COLO668 (cell line): ENCODE data around the gene ARHGEF25.

ENCODE experiments used
- DNase-seq: peaks from one replicate; lab custom pipeline; 2025; ENCODE audit not compliant: unreplicated experiment; lab: John Stamatoyannopoulos, UW

Gene ARHGEF25

DNA sequence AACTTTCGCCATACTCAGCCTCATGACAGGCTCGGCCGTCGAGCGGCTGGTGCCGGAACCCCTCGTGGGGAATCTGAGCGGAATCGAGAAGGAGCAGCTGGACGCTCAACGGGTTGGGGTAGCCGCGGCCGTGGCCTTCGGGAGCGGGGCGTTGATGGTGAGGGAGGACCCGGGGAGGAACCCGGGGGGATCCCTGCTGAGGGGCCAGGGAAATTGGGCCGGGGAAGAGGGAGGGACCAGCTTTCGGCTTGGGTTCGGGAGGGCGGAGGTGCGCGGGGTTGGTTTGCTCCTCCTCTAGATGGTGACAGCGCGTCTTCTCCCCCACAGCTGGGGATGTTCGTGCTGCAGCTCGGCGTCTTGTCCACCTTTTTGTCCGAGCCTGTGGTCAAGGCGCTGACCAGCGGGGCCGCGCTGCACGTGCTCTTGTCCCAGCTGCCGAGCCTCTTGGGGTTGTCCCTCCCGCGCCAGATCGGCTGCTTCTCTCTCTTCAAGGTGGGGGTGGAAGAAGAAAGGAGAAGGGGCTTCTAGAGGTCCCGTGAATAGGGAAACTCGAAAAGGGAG is 9.8 kb downstream of the ARHGEF25 start:
- no peak for DNase-seq

DNA sequence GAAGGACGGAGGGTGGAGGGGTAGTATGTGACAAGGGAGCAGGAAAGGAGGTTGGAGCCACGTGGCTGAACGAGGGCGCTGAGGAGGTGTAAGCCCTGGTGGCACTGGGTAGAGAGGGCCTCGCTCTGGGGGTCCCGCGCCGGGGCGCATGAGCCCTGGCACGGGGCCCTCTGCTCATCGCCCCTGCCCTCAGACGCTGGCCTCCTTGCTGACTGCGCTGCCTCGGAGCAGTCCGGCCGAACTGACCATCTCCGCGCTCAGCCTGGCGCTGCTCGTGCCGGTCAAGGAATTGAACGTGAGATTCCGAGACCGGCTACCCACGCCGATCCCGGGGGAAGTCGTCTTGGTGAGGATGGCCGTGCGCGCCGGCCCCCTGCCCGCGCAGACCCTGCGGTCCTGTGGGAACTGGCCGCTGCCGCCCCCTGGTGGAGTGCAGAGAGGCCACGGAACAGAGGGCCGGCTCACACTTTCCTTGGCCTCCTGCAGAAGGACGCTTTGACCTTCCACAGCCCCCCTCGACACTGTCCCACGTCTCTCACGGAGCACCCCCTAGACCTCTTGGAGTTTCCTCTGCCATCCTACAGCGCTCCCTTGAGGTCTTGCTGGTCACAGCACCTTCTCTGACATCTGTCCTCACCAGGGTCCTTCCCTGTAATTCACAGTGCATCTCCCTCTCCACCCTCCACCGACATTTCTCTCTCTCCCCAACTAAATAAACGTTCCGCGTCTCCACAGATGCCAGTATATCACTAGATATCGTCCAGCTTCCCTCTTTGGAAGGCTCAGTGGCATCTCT is 10.5 kb downstream of the ARHGEF25 start:
- peak; percentile 40 for DNase-seq

DNA sequence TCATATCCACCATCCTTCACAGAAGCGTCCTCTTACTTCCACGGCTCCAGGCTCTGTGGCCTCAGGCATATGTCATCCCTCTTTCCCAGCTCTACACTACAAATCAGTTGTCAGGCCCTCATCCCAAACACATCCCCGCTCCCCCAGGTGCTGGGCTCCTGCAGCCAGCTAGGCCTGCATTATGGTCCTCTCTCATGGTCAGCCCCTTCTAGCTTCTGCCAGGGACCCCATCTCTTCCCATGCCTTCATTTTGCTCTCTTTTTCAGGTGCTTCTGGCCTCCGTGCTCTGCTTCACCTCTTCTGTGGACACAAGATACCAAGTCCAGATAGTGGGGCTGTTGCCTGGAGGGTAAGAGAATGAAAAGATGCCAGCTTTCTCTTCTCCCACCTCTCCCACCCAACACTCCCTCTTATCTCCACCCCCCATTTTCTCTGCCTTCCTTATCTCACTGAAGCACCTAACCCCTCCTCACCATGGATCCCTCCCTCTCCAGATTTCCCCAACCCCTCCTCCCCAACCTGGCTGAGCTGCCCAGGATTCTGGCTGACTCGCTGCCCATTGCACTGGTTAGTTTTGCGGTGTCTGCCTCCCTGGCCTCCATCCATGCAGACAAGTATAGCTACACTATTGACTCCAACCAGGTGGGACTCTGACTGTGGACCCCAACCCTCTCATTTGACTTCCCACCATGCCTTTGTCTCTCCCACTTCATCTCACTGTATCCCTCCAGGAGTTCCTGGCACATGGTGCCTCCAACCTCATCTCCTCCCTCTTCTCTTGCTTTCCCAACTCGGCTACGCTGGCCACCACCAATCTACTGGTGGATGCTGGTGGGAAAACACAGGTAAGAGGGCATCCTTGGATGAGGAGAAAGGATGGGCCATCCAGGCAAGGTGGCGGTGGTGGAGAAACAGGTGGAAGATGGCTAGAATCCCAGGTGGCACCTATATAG is 11.3 kb downstream of the ARHGEF25 start:
- DNase-seq = no peak

DNA sequence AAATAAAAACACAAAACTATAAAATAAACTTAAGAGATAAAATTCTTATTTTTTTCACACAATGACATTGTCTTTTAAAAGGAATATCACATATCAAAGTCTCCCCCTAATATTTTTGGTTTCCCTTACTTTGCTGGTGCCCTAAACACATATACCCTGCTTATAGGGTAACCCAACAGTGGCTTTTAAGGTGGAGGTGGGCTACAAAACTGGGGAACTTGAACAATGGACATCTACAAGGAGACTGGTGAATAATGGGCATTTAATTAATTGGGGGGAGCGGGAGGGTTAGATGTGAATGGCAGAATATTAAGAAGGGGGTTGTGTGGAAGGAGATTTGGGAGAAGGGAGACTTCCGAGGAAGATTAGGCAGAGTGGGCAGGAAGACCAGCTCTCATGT is 12.2 kb downstream of the ARHGEF25 start:
- no peak for DNase-seq

DNA sequence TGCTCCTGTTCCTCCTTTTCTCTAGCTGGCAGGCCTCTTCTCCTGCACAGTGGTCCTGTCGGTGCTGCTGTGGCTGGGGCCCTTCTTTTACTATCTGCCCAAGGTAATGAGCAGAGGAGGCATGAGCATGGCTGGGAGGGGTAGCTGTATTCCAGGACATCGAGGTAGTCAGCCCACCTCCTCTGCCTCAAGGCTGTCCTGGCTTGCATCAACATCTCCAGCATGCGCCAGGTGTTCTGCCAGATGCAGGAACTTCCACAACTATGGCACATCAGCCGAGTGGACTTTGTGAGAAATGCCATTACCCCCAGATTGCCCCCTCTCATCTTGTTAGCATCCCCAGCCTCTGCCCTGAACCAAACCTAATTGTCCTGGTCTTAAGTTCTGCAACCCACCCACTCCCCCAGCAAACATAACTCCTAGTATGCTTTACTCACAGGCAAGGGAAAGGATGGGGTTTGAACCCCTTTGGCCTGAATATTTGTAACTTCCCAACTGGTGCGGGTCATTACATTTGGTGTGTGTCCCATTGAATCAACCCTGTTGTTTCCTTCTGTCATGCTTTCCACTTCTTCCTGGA is 12.7 kb downstream of the ARHGEF25 start:
- DNase-seq = no peak

DNA sequence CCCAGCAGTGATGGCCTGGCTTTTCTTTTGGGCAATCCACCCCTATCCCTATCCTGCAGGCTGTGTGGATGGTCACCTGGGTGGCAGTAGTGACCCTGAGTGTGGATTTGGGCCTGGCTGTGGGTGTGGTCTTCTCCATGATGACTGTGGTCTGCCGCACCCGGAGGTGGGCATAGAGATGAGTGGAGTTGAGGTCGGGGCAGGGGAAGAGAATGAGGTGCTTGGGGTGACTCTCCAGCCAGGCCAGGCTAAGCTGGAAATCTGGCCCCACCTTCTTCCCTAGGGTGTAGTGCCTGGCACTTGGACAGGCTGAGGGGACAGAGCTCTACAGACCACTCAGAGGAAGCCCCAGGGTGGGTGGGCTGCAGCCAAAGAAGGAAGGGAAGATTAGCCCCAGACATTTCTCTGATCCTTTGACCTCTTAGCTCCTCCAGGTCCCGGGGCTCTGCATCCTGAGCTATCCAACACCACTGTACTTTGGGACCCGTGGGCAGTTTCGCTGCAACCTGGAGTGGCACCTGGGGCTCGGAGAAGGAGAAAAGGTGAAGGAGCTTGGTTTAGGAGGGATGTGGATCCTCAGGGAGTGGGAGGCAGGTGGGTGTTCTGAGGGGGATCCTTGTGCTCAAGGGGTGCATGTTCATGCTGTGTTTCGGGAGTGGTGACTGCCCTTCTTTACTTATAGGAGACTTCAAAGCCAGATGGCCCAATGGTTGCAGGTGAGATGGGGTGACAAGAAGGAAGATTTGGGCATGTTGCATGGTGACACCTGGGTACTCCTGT is 13.4 kb downstream of the ARHGEF25 start:
- no peak for DNase-seq

DNA sequence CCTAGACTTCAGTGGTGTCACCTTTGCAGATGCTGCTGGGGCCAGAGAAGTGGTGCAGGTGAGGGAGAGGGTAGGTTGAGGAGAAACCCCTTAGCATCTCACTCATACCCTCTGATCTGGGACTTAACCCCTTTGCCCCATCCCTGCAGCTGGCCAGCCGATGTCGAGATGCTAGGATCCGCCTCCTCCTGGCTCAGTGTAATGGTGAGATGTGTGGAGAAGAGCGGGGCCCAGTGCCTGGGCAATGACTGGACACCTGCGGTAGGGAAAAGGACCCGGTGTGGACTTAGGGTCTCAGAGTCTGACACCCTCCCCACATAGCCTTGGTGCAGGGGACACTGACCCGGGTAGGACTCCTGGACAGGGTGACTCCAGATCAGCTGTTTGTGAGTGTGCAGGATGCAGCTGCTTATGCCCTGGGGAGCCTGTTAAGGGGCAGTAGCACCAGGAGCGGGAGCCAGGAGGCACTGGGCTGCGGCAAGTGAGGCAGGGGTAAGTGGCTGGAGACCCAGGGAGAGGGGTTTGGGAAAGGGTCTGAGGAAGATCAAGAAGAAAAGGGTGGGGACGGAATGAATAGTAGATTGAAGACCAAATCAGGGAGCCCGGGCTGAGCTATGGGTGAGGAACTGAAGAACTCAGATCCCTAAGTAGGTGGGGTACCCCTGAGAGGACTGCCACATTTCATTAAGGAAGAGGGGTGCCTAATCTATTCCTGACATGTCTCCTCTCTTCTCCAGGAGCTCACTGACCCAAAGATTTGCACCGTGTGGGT is 14.2 kb downstream of the ARHGEF25 start:
- DNase-seq = no peak

DNA sequence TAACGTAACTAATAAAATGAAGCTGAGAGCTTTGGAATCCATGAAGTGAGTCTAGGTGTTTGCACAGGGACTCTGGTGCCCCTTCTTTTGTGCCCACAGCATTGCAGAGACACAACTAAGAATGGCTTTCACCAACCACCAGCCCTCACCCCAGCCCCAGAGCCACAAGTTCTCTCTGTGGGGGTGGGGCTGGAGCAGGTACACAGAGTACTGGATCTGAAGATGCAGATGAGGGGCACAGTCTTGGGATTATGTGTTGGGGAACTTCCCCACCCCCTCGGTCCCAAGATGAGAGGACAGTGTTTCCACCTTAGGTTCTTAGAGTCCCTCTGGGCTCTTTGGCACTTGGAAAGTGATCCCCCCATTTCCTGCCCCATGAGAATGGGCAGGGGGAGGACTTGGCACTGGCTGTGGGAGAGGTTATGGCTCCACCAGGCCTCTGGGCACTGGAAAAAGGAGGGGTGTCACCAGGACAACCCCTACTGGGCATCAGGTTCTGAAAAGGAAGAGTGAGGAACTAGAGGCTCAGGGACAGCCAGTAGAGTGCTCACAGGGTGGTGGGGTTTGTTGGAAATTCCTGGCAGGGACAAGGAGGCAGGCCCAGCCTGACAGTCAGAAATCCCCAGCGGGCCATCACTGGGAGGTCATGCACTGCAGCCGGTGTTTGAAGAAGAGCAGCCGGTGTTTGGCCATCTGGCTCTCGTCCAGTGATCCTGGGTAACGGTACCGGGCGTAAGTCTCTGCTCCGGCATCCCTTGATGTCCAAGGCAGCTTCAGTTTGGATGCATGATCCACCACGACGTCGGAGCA is 15.1 kb downstream of the ARHGEF25 start:
- no peak for DNase-seq

DNA sequence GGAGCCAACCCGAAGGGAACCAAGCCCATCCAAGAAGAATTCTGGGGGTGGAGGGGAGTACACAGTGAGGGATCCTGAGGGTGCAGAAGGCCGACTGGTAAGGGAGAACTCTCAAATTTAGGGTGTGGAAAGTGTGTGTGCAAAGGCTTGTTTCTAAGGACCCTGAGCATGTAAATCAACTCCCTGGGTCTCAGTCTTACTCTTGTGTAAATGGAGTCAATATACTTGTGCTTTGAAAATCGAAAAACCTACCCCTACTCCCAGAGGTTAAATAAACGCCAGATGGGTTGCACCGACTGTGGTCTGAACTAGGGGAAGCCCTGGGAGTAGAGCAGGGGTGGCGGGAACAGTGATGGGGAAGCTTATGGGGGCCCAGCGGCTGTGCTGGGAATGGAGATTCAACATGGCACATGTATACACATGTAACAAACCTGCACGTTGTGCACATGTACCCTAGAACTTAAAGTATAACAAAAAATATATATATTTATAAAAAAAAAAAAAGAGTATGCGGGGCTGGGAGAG is 15.7 kb downstream of the ARHGEF25 start:
- no peak for DNase-seq

DNA sequence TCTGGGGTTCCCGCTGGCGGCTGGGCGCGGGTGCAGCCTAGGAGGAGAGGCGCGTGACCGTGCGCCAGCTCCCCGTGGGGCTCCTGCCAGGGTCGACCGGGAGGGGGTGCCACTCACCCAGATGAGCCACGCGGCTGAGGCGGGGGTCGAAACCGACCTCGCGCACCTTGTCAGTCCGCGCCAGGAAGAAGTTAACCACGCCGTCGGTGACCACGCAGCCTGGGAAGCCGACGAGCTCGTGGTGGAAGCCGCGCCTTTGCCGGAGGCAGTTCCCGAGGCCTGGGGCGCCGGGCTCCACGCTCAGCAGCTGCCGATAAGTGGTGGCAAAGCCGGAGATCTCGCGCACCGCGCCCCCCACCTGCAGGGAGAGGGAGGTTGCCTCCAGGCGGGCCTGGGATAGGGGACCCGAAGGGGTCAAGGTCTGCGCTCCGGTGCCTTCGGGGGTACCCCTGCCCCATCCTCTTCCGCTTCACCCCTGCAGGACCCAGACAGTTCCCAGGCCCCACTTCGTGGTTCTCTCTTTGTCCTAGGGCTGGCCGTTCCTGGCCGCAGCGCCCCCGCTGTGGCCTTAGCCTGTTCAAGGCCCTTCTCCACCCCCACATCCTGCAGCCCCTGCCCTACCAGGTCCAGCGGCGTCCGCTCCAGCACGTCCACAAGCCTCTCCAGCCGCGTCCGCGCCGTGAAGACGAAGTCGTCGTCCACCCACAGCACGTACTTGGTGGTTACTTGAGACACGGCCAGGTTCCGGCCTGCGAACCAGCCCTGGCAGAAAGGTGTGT is 16.5 kb downstream of the ARHGEF25 start:
- peak; percentile 15 for DNase-seq

DNA sequence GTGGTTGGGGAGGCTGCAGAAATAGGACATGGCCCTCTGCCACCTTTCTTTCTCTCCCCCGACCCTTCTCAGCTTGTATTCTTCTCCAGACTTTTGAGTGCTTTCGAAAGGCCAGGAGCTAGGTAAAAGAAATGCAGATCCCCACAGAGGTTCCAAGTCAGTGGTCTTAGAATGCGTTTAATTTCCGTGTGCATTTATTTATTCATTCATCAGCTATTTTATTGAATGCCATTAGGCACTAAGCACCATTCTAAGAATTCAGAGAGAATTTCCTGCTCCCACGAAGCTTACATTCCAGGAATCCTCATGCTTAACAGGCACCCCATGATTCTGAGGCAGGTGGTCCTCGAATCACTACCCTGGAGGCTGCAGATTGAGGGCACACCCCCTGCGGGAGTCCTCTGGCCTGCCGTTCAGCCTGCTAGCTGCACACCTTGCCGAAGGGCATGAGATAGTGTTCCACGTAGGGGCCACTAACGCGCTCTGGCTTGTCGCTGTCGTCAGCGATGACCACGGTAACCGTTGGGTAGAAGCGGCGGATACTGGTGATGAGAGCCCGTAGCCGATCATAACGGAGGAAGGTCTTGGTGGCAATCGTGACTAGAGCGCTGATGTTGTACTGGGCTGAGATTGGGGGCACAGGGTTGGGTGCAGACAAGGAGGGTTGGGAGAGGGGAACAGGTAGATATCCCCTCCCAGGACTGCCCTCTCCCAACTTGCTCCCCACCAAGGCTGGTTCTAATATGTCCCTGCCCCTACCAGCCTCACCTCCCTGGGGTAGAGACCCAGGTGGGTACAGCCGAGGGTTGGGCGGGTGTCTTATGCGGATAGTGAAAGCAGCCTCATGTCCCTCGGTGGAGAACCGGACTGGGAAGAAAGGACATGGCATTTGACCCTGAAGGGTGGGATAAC is 17.3 kb downstream of the ARHGEF25 start:
- no peak for DNase-seq

DNA sequence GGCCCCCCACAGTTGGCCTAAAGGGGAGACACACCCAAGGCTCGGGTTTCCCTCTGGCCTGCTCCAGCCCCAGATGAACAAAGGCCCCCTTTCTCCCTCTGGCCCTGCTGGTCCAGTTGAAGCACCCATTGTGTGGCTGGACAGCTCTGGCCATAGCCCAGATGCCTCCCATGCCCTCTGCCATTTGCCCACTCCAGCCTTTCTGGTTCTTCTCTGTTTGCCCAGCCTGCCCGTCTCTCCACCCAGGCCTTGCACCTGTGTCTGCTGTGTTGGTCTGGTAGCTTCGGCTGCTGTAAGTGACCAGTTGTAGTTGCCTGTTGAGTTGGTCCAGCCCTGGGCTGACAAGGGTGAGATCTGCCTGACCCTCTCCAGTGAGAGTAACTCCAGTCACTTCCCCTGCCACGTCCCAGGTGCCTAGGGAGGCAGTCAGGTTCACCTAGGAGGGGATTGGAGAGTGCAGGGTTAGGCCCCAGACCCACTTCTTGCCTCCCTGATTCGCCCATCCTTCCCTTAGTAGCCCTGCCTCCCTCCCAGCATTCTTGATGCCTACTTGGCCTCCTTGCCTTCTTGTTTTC is 18.7 kb downstream of the ARHGEF25 start:
- DNase-seq = no peak

DNA sequence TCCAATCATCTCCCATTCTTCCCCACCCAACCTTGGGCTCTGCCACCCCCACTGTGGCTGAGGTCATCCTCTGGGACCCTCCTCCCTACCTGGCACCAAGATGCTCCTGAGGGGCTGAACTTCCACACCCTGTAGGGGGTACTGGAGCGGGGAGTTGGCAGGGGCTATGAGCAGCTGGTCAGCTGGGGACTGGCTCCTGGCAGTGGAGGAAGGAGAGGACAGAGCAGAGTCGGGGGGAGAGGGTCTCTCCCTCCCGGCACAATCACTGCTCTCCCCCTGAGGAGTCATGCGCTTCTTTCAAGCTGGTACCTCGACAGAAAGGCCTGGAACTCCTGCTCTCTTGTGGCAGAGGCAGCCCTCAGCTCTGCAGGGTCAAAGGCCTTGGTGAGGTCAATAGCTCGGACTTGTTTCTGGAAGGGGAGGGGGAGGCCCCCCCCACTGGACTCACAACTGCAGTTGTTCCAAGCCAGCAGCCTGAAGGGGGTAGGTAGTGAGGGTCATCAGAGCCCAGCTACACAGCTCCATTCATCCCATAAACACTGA is 19.7 kb downstream of the ARHGEF25 start:
- DNase-seq = no peak

DNA sequence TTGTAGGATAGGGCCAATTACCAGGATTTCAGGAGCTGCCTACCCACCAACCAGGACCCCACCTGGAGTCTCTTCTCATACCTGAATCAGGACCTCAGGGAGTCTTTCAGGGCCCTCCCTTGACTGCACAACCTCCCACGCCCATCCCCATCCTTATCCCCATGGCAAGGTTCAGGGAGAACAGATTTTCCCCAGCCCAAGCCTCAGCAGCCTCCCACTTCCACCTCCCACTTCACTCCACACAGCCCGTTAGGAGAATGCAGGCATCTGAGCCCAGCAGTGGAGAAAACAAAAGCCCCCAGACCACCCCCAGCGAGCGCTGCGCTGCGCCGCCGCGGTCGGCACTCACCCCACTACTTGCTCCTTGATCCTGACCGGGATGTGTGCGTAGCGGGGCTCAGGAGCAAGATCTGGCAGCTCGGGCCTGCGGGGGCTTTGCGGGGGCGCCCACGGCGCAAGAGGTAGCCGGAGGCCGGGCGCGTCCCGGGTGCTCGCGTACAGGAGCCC is 20.4 kb downstream of the ARHGEF25 start:
- DNase-seq = no peak

DNA sequence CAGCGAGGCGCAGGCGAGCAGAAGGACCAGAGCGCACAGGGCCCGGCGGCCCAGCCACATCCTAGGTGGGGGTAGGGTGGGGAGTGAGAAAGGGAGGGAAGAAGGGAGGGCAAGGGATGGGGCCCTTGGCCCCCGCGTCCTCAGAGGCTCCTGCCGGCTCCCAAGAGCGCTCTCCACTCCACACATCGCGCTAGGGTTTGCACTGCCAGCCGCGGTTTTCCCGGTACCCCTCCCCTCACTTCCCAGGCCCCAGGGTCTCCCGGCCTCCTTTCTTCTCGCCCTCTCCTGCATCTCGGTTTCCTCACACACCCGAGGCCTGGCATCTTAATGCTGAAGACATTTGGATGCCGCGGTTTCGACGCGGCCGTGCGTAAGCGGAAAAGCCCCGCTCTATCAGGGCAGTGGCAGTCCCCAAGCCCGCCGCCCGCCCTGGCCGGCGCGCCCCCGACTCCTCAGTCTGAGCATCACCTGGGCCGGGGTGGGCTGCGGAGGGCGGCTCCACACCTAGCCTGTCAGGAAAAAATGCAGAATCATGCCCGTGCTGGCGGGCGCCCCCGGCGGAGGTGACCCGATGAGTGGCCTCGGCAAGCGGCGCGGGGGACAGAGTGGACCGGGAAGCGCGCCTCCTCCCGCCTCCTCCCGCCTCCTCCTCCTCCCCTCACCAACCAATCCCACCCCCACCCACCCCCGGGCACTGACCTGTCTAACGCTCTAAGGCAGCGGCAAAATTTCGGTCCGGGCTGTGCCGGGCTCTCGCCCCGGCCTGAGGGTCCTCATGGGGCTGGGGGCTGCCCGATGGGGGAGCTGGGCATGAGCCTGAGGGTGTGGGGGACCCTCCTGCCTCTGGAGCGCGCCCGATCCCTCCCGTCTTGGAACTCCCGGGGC is 21.1 kb downstream of the ARHGEF25 start:
- DNase-seq = peak; percentile 10
